KG1 (cell line): ENCODE data around the gene MACROD1.

Experiments
- DNase-seq: peaks from one replicate; lab custom pipeline; 2025; lab: John Stamatoyannopoulos, UW

MACROD1 gene

DNA sequence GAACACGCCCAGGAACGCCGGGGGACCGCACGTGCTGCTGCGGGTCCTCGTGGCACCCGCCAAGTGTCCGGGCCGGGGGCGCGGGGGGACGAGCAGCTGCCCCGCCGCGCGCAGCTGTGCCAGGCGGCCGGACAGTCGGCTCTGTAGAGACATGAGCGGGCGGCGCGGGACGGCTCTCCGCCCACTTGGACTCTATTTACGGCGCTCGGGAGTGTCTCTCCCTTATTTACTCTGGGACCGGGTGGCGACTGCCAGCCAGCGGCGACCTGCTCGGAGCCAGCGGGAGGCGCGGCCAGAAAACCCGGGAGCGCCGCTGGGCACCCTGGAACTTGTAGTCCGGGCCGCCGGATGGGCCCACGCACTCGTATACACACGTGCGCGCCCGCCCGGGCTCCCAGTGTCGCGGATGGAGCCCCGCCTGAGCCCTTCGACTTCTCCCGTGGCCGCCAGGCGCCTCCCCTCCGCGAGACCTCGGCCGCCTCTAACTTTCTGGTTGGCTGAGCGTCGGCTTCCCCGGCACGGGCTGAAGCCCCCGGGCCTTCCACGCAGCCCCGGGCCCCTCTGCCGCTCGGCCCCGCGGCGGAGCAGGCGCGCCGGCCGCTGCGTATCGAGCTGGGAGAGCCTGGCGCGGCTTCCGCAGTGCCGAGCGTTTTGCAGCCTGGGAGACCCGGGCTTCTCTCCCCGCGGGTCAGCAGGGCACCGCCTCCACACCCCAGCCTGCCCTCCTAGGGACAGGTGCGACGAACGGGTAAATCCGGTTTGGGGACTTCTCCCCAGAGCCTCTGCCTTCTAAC is at the start of gene MACROD1:
TSS of gene MACROD1 (minus strand) at position 272 of the 794 bp plus-strand sequence. CDS start at position 153, 119 bp downstream.
- DNase-seq = peak; percentile 96

DNA sequence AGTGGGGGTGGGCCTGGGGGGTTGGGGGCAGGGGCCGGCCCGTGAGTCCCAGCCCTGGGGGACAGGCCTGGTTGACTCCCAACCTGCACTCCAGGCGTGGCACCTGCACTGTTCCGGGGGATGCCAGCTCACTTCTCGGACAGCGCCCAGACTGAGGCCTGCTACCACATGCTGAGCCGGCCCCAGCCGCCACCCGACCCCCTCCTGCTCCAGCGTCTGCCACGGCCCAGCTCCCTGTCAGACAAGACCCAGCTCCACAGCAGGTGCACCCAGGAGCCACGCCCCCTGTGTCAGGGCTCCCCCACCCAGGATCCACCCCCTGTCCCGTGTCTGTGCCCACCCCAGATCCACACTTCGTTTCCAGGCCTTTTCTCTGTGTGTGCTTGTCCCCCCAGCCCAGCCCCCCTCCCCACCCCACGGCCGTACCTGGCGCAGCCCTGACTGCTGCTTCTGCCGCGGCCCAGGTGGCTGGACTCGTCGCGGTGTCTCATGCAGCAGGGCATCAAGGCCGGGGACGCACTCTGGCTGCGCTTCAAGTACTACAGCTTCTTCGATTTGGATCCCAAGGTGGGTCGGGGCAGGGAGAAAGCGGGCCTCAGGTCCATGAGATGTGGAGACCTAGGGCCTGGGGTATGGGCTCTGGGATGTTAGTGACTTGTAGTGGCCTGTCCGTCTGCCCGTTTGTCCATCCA is 45.4 kb upstream of the MACROD1 start:
- no peak for DNase-seq

DNA sequence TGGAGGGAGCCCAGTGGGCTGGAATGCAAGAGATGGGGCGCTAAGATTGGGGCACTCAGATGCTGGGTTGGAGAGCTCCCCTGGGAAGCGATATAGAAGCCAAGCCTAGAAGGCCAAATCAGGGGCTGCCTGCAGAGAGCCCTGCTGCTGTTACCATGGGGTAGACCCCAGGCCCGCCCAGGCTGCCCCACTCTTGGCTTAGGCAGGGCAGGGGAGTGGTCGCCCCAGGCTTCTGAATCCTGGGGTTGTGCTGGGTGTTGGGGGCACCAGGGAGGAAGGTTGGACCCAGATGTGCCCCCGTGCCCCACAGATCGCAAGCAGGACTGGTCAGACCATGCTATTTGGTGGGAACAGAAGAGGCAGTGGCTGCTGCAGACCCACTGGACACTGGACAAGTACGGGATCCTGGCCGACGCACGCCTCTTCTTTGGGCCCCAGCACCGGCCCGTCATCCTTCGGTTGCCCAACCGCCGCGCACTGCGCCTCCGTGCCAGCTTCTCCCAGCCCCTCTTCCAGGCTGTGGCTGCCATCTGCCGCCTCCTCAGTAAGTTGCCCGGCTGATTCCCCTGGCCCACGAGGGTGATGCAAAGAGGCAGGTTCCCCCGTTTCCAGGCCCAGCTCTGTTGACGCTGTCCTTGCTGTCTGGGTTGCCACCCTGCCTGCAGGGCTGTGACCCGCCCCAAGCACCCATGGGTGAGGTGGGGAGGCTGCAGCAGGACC is 44.5 kb upstream of the MACROD1 start:
- no peak for DNase-seq

DNA sequence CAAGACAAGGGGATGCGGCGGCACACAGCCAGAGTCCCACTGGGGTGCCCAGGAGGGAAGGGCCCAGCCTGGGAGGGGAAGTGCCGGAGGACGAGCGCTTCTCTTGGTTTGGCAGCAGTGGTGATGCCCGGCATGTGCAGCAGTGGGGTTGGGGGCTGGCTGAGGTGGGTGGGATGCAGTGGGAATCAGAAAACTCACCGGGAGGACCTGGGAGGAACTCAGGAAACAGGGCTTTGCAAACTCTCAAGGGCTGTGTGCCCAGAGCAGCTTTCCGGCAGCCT is 43.6 kb upstream of the MACROD1 start:
- DNase-seq = no peak

DNA sequence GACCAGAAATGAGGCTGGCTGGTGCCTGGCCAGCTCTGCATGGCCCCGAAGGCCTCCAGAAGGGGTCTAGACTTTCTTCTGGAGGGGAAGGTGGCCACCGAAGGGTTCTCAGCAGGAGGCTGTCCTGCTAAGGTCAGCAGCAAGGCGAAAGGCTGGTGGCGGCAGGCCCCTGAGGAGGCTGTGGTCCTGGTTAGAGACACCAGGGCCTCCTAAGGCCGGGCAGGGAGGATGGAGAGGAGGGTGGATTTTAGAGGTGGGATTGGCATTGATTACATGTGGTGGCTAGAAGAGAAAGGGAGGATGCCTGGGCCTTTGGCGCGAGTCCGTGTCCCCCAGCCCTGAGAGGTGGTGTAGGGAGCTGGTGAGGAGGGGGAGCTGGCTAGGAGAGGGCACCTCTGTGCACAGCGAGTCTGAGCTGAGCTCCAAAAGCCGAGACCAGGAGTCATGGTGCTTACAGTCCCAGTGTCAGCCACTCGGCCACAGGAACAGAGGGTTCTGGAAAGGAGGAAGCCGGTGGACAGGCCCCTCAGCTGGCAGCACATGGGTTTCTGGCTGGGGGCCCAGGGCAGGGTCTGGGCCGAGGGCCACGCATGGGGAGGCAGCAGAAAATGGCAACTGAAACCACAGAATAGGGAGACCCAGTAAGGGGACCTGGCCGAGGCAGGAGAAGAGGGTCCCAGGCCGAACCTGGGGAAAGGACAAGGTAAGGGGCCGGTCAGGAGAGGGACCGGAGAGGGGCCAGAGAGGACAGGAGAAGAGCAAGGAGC is 43.1 kb upstream of the MACROD1 start:
- no peak for DNase-seq

DNA sequence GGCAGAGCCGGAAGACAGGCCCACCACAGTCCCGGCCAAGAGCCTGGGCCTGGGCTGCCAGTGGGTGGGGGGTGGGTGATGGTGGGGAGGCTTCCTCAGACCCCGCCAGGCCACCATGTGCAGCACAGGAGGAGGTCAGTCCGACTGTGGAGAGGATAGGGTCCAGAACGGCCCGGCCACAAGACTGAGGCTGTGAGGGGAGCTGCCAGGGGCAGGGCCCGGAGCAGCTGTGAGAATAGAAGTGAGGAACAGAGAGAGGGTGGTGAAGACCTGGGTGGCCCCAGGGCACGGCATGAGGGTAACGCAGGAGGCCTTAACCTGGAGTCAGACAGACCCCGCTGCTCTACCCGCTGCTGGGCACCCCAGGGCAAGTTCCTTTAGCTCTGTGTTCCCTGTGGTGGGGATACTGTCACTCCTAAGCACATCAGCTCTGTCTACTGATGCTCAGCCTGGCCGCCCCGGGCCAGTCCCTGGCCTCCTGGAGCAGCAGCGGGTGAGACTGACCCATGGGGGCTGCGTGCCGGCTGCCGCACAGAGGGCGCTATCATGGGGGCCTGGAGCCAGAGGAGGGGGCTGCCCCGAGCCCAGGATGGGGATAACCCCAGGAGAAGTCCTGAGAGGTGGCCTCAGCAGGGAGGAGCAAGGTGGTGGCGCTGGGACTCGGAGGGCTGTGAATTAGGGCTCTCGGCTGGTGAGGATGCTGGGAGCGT is 42.3 kb upstream of the MACROD1 start:
- no peak for DNase-seq

DNA sequence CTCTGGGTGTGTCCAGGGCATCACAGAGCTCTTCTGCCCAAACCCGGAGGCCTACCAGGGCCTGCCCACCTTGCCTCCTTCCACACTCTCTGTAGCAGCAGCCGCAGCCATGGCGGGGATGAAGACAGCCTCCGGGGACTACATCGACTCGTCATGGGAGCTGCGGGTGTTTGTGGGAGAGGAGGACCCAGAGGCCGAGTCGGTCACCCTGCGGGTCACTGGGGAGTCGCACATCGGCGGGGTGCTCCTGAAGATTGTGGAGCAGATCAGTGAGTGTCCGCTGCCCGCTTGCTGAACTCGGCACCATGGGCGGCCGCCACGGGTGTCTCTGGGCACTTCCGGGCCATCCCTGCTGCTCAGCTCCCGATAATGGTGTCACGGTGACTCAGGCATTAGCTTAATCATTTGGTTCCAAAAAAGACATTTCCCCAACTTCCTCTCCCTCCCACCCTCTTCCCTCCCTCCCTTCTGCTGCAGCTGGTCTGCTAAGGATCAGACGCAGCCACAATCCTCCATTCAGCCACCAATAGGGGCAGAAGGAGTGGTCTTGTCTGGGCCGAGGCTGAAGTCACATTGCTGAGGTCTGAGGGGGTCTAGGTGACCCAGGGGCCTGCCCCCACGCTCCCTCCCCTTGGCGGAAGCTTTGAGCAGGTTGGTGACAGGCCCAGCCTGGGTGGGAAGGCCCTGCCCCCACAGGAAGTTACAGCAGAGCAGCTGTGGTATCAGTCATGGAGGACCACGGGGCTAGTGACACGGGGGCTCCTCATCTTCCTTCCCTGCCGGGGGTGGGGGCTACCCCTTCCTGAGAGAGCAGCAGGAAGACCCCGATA is 41.6 kb upstream of the MACROD1 start:
- DNase-seq = peak; percentile 94

- DNase-seq = peak; percentile 92
These were observed 40.7 kb upstream of the MACROD1 start, which contains the start of gene FERMT3 for GRCh38 chr11:64206457-64207255. Gene FERMT3 (plus strand): TSS chr11:64206721. CDS start chr11:64207365, 644 bp downstream.

DNA sequence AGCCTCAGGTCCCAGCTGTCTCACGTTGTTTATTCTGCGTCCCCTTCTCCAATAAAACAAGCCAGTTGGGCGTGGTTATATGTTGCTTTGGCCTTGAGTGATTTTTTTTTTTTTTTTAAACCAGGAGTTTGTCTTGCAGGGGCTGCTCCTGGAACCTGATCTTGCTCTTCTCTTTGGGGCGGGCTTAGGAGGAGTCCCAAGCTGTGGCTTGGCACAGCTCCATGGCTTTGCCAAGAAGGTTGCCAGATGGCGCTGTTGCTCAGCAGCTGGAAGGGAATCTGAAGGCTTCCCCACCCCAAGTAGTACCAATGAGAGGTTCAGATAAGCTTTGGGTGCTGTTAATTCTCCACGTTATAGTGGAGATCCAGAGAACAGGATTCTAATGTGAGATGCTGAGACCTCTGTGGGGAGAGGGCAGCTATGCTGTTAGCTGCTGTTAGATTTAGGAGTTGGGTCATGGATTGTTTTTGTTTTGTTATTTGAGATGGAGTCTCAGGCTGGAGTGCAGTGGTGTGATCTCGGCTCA is 38.6 kb upstream of the MACROD1 start:
- peak; percentile 97 for DNase-seq

- no peak for DNase-seq
These were observed 38.1 kb upstream of the MACROD1 start for GRCh38 chr11:64204080-64204440.

DNA sequence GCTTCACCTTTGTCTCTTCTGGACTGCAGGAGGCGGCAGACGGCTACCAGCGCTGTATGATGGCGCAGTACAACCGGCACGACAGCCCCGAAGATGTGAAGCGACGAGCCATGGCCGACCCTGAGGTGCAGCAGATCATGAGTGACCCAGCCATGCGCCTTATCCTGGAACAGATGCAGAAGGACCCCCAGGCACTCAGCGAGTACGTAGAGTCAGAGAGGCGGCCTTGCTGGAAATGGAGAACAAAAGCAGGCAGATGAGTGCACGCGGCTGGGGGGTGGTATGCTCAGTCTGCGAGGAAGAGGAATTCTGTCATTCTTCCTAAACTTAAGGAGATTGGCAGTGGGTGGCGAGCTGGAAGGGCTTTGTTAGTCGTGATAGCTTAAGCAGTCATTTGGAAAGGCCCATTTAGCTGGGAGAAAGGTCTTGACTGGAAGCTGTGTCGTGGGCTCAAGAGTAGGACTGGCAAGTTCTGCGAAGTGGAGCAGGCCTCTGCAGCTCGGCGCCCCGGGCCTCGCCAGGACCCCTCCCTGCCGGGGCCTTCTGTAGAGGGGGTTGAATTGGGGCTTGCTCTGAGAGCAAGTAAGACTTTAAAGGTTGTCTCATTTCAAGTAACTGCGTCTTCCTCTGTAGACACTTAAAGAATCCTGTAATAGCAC is 37.6 kb upstream of the MACROD1 start:
- no peak for DNase-seq

DNA sequence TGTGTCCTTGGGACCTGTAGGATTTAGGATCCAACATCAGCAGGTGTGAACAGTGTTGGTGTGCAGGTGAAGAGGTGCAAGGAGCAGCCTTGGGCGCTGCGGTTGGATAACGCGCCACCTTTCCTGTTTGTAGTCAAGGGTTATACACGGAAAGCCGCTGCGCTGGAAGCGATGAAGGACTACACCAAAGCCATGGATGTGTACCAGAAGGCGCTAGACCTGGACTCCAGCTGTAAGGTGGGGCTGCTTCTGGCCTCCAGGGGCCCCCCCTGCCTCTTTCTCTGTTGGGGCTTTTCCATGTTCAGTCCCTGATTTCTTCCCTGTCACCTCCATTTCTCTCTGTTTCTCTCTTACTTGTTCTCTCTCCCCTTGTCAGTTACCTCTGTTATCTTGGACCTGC is 37.1 kb upstream of the MACROD1 start:
- DNase-seq = no peak

DNA sequence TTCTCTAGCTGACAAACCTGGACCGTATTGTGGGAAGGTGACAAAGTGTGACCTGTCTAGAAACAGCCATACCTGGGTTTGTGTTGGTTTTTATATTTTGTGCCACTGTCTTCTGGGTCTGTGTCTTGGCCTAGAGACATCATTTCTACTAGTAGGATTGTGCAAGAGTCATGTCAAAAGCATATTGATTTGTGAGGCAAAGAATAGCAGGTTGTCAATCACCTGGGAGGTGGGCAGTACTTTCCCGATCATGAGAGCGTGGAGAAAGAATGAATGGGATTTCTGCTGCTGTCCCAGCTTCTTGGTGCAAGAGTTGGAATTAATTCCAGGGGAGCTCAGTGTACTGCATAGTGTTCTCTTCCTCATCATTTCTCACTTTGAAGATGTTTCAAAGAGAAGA is 35.6 kb upstream of the MACROD1 start:
- DNase-seq = no peak

DNA sequence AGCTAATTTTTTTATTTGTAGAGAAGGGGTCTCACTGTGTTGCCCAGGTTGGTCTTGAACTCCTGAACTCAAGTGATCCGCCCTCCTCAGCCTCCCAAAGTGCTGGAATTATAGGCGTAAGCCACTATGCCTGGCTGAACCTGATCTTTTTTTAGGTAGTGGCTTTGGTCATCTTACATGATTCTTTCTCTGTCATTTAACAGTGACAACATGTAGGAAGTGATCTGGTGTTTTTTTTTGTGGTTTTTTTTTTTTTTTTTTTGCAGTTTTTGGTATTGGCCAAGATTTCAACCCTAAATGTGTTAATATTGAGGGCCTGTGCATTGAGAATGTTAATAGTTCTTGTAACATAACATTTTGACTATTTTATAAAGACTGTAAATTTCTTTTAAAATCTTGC is 32.6 kb upstream of the MACROD1 start:
- DNase-seq = no peak

- no peak for DNase-seq
These were observed 30.7 kb upstream of the MACROD1 start for GRCh38 chr11:64196626-64197025.

DNA sequence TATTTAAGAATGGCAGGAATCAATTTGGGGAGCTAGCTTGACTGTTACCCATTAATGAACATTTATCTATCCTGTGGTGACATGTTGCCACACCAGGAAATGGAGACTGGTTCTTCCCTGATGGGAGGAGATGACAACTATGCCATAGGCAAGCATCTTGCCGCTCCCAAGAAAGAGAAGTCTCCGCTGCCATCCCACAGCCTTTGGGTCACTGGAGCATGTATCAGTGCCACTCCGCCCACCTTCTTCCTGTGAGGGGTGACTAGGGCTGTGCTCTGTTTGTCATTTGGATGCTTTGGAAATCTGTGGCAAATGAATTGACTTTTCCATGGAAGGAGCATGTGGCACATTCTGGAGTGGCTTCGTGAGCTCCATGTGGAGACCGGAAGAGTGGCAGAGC is 26.5 kb upstream of the MACROD1 start:
- DNase-seq = no peak

GRCh38 chr11:64186492-64187165 is 20.7 kb upstream of the MACROD1 start:
- no peak for DNase-seq

DNA sequence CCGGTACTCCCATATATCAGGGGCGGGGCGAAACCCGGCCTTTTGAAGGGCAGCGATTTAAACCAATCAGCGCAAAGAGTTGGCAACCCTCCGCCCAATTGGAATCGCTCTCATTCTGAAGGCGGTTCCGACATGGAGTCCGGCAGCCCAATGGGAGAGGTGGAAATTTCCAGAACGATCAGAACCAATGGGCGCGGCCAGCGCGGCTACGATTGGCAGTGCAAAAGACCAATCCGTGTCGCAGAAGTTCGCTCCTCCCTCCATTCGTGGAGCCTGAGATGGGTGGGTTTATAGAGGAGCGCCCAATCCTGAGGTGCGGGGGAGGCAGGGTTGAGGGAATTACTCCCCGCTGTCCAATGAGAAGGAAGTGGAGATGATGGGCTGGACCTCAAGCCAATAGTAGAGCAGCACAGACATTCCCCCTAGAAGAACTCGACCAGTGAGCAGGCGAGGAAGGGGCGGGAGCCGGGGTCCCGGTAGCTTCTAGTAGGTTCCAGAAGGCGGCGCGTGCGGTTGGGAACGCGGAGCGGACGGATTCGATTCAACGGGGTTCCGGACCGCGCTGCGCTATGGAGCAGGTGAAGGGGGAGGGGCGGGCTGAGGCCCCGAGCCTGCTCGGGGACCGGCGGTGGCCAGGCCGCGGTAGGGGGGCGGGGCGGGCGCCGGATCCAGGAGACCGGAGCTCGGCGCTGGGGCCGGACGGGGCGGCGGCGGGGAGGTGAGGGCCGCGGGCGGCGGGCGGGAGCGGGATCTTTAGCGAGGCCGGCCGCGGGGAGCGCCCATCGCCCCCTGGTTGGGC is 20.0 kb upstream of the MACROD1 start, which contains the start of gene STIP1:
TSS of gene STIP1 (plus strand) at position 479 of the 799 bp plus-strand sequence. CDS start at position 570, 91 bp downstream.
- peak; percentile 100 for DNase-seq
